ENCODE data around the gene DGCR2.
"Not testable (repeated sequence)": the region's sequence is repeated elsewhere in the genome, so short reads cannot be mapped to it uniquely, and the experiment has no call there.

The DGCR2 gene

DNA sequence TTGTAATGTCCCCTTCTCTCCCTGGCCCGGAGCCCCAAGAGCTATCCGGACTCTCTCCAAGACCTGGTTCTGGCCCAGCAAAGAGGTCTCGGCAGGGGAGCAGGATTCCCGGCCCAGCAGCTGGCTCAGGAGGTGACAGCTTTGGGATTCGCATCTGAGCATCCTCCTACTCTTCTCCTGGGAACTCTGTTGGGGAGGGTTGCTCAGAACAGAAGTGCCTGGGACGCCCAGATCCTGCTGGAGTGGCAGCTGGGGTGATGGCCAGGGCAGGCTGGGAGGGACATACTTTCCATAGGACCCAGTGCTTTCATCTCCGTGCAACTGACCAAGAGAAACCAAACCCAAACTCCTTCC lies 102.6 kb downstream of the DGCR2 start:
- no peaks in the 10 kb centered on the region for H3K27me3 ChIP-seq (ENCODE audit: control insufficient read depth in 1 of 2, insufficient read depth in 2 of 2, low read length in 2 of 2)
- no peak overlapping the region for H3K4me3 ChIP-seq (ENCODE audit: low read depth in 1 of 2, low read length in 2 of 2)
- no peak overlapping the region for H3K9ac ChIP-seq (ENCODE audit: low read depth in 1 of 2, low read length in 2 of 2)
- H3K36me3 ChIP-seq (ENCODE audit: control insufficient read depth in 1 of 2, insufficient read depth in 2 of 2, low read length in 2 of 2): no peaks in the 10 kb centered on the region
- H3K27ac ChIP-seq (ENCODE audit: low read depth, low read length): no peak overlapping the region
- no peaks in the 10 kb centered on the region for H3K9me3 ChIP-seq (ENCODE audit: control insufficient read depth in 1 of 2, low read length in 2 of 2)
- no peaks in the 10 kb centered on the region for H3K4me1 ChIP-seq (ENCODE audit: control insufficient read depth in 1 of 2, insufficient read depth in 2 of 2, low read length in 2 of 2)

DNA sequence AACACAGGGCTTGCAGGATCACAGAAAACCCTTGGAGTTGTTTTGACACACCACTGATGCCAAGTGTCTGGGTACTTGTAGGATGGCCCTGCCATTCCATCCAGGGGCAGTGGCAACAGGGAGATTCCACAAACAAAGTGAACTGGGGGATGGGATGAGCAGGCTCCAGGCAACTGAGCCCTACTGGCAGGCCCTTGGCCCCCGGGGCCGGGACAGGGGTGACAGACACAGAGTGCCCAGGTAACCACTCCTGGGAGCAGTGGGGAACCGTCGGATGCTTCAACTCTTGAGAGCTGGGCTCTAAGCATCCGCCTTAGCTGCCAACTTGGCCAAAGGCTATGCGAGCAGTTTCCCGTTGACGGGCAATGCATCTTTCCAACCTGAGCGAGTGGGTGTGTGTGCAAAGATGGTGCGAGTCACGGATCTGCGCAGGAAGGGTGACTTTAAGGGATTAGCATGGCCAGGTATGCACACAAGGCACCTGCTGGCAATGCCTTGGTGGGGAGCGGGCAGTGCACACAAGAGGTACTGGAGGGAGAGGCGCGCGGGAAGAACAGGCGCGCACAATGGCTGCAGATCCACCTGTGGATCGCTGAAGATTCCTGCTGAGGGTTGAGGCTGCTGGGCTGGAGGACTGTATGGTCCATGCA lies 103.1 kb downstream of the DGCR2 start:
- Histone ChIP-seq H3K4me1 (ENCODE audit: control insufficient read depth in 1 of 2, insufficient read depth in 2 of 2, low read length in 2 of 2) (no peaks in the 10 kb centered on the region), H3K4me3 (ENCODE audit: low read depth in 1 of 2, low read length in 2 of 2) (no peak overlapping the region), H3K27me3 (ENCODE audit: control insufficient read depth in 1 of 2, insufficient read depth in 2 of 2, low read length in 2 of 2) (no peaks in the 10 kb centered on the region), H3K9me3 (ENCODE audit: control insufficient read depth in 1 of 2, low read length in 2 of 2) (no peaks in the 10 kb centered on the region), H3K9ac (ENCODE audit: low read depth in 1 of 2, low read length in 2 of 2) (no peak overlapping the region), H3K36me3 (ENCODE audit: control insufficient read depth in 1 of 2, insufficient read depth in 2 of 2, low read length in 2 of 2) (no peaks in the 10 kb centered on the region), H3K27ac (ENCODE audit: low read depth, low read length) (no peak overlapping the region)

DNA sequence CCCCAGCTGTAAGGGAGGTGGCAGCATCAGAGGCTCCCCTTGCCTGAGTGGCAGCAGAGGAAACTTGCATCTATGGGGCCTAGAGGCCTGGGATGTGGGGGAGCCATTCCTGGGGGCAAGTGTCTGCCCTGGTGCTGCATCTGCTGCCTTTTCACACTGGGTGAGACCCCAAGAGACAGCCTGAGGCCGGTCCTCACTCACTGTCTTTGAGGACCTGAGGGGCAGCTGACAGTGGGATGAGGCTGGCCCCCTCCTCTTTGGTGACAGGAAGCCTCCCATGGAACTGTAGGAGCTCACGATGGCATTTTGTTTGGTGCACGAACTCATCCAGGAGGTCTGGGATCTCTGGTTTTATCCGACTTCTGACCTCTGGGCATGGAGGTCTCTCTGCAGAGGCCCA lies 104.0 kb downstream of the DGCR2 start:
- no peak overlapping the region for H3K4me3 ChIP-seq (ENCODE audit: low read depth in 1 of 2, low read length in 2 of 2)
- no peak overlapping the region for H3K27ac ChIP-seq (ENCODE audit: low read depth, low read length)
- H3K9me3 ChIP-seq (ENCODE audit: control insufficient read depth in 1 of 2, low read length in 2 of 2): no peaks in the 10 kb centered on the region
- no peaks in the 10 kb centered on the region for H3K4me1 ChIP-seq (ENCODE audit: control insufficient read depth in 1 of 2, insufficient read depth in 2 of 2, low read length in 2 of 2)
- H3K36me3 ChIP-seq (ENCODE audit: control insufficient read depth in 1 of 2, insufficient read depth in 2 of 2, low read length in 2 of 2): no peaks in the 10 kb centered on the region
- H3K9ac ChIP-seq (ENCODE audit: low read depth in 1 of 2, low read length in 2 of 2): no peak overlapping the region
- H3K27me3 ChIP-seq (ENCODE audit: control insufficient read depth in 1 of 2, insufficient read depth in 2 of 2, low read length in 2 of 2): no peaks in the 10 kb centered on the region

DNA sequence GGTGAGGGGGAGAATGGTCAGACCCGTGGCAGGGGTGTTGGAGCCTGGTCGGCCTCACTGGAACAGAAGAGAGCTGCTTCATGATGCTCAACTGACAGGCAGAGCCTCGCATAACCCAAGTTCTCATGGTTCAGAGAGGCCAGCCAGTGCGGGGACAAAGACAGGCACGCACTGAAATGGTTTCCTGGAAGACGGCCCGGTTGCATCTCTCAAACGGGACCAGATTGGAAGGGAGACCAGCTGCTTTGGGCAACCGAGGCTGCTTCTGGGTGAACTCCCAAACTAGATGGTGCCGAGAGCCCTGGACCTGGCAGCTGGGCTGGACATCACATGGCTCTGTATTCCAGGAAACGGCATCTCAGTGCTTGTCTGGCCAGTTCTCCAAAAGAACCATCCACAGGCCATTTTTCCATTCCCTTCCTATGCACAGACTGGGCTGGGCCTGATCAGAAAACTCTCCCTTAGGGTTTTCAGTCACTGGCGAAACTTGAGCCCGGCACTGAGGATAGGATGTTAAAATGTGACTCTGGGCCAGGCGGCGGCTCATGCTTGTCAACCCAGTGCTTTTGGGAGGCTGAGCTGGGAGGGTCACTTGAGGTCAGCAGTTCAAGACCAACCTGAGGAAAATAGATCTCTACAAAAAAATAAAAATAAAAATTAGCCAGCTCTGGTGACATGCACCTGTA lies 106.0 kb downstream of the DGCR2 start:
- Histone ChIP-seq H3K9me3 (ENCODE audit: control insufficient read depth in 1 of 2, low read length in 2 of 2) (no peaks in the 10 kb centered on the region), H3K36me3 (ENCODE audit: control insufficient read depth in 1 of 2, insufficient read depth in 2 of 2, low read length in 2 of 2) (no peaks in the 10 kb centered on the region), H3K27me3 (ENCODE audit: control insufficient read depth in 1 of 2, insufficient read depth in 2 of 2, low read length in 2 of 2) (no peaks in the 10 kb centered on the region), H3K4me1 (ENCODE audit: control insufficient read depth in 1 of 2, insufficient read depth in 2 of 2, low read length in 2 of 2) (no peaks in the 10 kb centered on the region), H3K9ac (ENCODE audit: low read depth in 1 of 2, low read length in 2 of 2) (no peak overlapping the region), H3K4me3 (ENCODE audit: low read depth in 1 of 2, low read length in 2 of 2) (no peak overlapping the region), H3K27ac (ENCODE audit: low read depth, low read length) (no peak overlapping the region)

DNA sequence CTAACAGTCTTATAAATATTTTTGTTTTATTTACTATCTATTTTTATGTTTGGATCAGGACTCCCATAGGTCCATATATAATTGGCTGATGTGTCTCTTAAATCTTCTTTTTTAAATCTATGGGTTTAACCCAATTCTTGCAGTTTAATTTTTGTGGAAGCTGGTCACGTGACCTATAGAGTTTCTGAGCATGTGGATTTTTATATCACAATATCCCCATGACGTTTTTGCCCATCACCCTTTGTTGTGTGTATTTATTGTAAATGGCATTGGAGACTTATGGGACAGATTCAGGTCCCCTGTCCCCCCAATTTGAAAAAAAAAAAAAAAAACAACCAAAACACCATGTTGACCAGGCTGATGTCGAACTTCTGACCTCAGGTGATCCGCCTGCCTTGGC lies 107.3 kb downstream of the DGCR2 start:
- no peak overlapping the region for H3K9ac ChIP-seq (ENCODE audit: low read depth in 1 of 2, low read length in 2 of 2)
- no peaks in the 10 kb centered on the region for H3K27me3 ChIP-seq (ENCODE audit: control insufficient read depth in 1 of 2, insufficient read depth in 2 of 2, low read length in 2 of 2)
- no peaks in the 10 kb centered on the region for H3K9me3 ChIP-seq (ENCODE audit: control insufficient read depth in 1 of 2, low read length in 2 of 2)
- no peaks in the 10 kb centered on the region for H3K36me3 ChIP-seq (ENCODE audit: control insufficient read depth in 1 of 2, insufficient read depth in 2 of 2, low read length in 2 of 2)
- no peak overlapping the region for H3K27ac ChIP-seq (ENCODE audit: low read depth, low read length)
- H3K4me3 ChIP-seq (ENCODE audit: low read depth in 1 of 2, low read length in 2 of 2): no peak overlapping the region
- H3K4me1 ChIP-seq (ENCODE audit: control insufficient read depth in 1 of 2, insufficient read depth in 2 of 2, low read length in 2 of 2): no peaks in the 10 kb centered on the region

DNA sequence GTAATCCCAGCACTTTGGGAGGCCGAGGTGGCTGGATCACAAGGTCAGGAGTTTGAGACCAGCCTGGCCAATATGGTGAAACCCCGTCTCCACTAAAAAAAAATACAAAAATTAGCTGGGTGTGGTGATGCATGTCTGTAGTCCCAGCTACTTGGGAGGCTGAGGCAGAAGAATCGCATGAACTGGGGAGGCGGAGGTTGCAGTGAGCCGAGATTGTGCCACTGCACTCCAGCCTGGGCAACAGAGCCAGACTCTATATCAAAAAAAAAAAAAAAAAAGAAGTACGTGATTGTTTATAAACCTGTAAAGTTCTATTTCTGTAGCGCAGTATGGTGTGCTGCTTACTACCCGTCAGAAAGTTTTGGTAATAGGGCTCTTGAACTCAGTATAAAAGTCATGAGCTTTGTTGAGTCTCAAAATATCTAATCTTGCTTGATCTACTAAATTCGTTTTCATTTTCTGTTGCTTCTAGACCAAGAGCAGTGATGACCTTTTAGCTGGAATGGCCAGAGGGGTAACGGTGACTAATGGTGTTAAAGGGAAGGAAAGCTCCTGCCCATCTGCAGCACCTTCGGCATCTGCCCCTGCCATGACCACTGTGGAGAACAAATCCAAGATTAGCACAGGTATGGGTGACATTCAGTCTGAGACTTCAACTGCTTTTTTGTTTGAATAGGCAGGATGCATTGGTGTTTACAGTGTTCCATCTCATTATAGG lies 108.2 kb downstream of the DGCR2 start:
- H3K4me3 ChIP-seq (ENCODE audit: low read depth in 1 of 2, low read length in 2 of 2); H3K9ac ChIP-seq (ENCODE audit: low read depth in 1 of 2, low read length in 2 of 2): not testable (repeated sequence)

DNA sequence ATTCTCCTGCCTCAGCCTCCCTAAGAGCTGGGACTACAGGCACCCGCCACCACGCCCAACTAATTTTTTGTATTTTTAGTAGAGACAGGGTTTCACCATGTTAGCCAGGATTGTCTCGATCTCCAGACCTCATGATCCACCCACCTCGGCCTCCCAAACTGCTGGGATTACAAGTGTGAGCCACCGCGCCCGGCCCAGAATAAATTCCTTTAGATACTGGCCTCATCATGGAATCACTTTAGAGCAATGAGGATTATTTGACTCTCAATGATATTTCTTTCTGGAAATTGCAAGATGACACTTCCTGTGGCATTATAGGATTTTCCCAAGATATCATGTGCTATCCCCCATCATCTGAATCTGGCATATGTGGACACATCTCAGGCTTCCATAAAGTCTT lies 108.8 kb downstream of the DGCR2 start:
- H3K9me3 ChIP-seq (ENCODE audit: control insufficient read depth in 1 of 2, low read length in 2 of 2); H3K4me1 ChIP-seq (ENCODE audit: control insufficient read depth in 1 of 2, insufficient read depth in 2 of 2, low read length in 2 of 2); H3K9ac ChIP-seq (ENCODE audit: low read depth in 1 of 2, low read length in 2 of 2); H3K27ac ChIP-seq (ENCODE audit: low read depth, low read length); H3K36me3 ChIP-seq (ENCODE audit: control insufficient read depth in 1 of 2, insufficient read depth in 2 of 2, low read length in 2 of 2); H3K27me3 ChIP-seq (ENCODE audit: control insufficient read depth in 1 of 2, insufficient read depth in 2 of 2, low read length in 2 of 2); H3K4me3 ChIP-seq (ENCODE audit: low read depth in 1 of 2, low read length in 2 of 2): not testable (repeated sequence)

More for the DNA sequence above, 108.2 kb downstream of the DGCR2 start:
- not testable (repeated sequence) for H3K9me3 ChIP-seq (ENCODE audit: control insufficient read depth in 1 of 2, low read length in 2 of 2); H3K36me3 ChIP-seq (ENCODE audit: control insufficient read depth in 1 of 2, insufficient read depth in 2 of 2, low read length in 2 of 2); H3K27ac ChIP-seq (ENCODE audit: low read depth, low read length); H3K27me3 ChIP-seq (ENCODE audit: control insufficient read depth in 1 of 2, insufficient read depth in 2 of 2, low read length in 2 of 2); H3K4me1 ChIP-seq (ENCODE audit: control insufficient read depth in 1 of 2, insufficient read depth in 2 of 2, low read length in 2 of 2)

DNA sequence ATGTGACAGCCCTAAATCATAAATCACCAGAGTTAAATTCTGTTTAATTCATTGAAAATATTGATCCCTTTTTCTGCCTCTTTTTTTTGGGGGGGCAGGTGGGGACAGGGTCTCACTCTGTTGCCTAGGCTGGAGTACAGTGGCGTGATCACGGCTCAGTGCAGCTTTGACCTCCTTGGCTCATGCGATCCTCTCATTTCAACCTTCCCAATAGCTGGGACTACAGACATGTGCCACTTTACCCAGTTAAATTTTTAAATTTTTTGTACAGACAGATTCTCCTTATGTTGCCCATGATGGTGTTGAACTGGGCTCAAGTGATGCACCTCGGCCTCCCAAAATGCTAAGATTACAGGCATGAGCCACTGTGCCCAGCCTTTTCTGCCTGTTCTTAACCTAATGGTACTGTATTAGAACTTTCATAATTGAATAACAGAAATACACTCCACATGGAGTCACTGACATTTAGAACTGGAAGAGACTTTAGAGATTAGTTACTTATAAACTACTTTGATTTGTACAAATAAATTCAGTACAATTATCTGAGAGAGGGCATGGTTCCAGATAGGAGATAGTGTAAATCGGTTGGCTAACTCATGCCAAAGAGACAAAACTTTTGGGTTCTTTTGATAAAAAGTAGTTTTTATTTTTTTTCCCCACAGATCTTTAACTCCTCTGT lies 109.8 kb downstream of the DGCR2 start:
- H3K9ac ChIP-seq (ENCODE audit: low read depth in 1 of 2, low read length in 2 of 2): no peak overlapping the region
- no peaks in the 10 kb centered on the region for H3K9me3 ChIP-seq (ENCODE audit: control insufficient read depth in 1 of 2, low read length in 2 of 2)
- no peaks in the 10 kb centered on the region for H3K4me1 ChIP-seq (ENCODE audit: control insufficient read depth in 1 of 2, insufficient read depth in 2 of 2, low read length in 2 of 2)
- H3K27ac ChIP-seq (ENCODE audit: low read depth, low read length): no peak overlapping the region
- no peaks in the 10 kb centered on the region for H3K27me3 ChIP-seq (ENCODE audit: control insufficient read depth in 1 of 2, insufficient read depth in 2 of 2, low read length in 2 of 2)
- H3K36me3 ChIP-seq (ENCODE audit: control insufficient read depth in 1 of 2, insufficient read depth in 2 of 2, low read length in 2 of 2): no peaks in the 10 kb centered on the region
- no peak overlapping the region for H3K4me3 ChIP-seq (ENCODE audit: low read depth in 1 of 2, low read length in 2 of 2)

DNA sequence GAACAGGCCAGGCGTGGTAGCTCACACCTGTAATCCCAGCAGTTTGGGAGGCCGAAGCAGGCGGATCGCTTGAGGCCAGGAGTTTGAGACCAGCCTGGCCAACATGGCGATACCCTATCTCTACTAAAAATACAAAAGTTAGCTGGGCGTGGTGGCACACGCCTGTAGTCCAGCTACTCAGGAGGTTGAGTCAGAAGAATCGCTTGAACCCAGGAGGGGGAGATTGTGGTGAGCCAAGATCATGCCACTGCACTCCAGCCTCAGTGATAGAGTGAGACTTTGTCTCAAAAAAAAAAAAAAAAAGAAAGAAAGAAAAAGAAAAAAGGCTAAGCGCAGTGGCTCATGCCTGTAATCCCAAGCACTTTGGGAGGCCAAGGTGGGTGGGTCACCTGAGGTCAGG lies 110.6 kb downstream of the DGCR2 start:
- not testable (repeated sequence) for H3K36me3 ChIP-seq (ENCODE audit: control insufficient read depth in 1 of 2, insufficient read depth in 2 of 2, low read length in 2 of 2); H3K27ac ChIP-seq (ENCODE audit: low read depth, low read length); H3K4me1 ChIP-seq (ENCODE audit: control insufficient read depth in 1 of 2, insufficient read depth in 2 of 2, low read length in 2 of 2); H3K27me3 ChIP-seq (ENCODE audit: control insufficient read depth in 1 of 2, insufficient read depth in 2 of 2, low read length in 2 of 2); H3K4me3 ChIP-seq (ENCODE audit: low read depth in 1 of 2, low read length in 2 of 2); H3K9me3 ChIP-seq (ENCODE audit: control insufficient read depth in 1 of 2, low read length in 2 of 2); H3K9ac ChIP-seq (ENCODE audit: low read depth in 1 of 2, low read length in 2 of 2)

DNA sequence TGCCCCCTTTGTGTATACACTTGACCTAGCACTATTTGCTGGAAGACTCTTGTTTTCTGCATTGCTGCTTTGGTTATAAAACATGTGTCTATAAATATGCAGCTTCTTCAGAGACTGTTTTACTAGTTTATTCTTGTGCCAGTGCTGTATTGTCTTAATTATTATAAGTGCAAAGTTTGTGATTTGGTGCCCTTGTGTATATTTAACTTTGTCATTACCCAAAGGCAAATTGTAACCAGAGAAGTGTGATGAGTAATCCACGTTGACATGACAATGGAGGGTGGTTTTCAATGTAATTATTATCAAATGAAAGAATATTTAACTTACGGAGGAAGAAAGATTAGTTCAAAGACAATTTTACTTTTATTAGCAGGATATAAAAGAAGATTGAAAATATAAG lies 111.1 kb downstream of the DGCR2 start:
- Histone ChIP-seq H3K27ac (ENCODE audit: low read depth, low read length) (no peak overlapping the region), H3K36me3 (ENCODE audit: control insufficient read depth in 1 of 2, insufficient read depth in 2 of 2, low read length in 2 of 2) (no peaks in the 10 kb centered on the region), H3K27me3 (ENCODE audit: control insufficient read depth in 1 of 2, insufficient read depth in 2 of 2, low read length in 2 of 2) (no peaks in the 10 kb centered on the region), H3K9me3 (ENCODE audit: control insufficient read depth in 1 of 2, low read length in 2 of 2) (no peaks in the 10 kb centered on the region), H3K4me1 (ENCODE audit: control insufficient read depth in 1 of 2, insufficient read depth in 2 of 2, low read length in 2 of 2) (no peaks in the 10 kb centered on the region), H3K9ac (ENCODE audit: low read depth in 1 of 2, low read length in 2 of 2) (no peak overlapping the region), H3K4me3 (ENCODE audit: low read depth in 1 of 2, low read length in 2 of 2) (no peak overlapping the region)

Measured in duodenal mucosa (tissue), 2 donors.